Dedifferentiated amniotic fluid mesenchymal stem cell (primary cell): Measurements from ENCODE around the gene SOX9.
"Not testable (repeated sequence)": the region's sequence is repeated elsewhere in the genome, so short reads cannot be mapped to it uniquely, and the experiment has no call there.

Experiments used
- DNase-seq: peaks from one replicate; pipeline ENCODE4 v3.0.0-alpha.2; 2016; ENCODE audit errors: extremely low spot score

SOX9 gene

DNA sequence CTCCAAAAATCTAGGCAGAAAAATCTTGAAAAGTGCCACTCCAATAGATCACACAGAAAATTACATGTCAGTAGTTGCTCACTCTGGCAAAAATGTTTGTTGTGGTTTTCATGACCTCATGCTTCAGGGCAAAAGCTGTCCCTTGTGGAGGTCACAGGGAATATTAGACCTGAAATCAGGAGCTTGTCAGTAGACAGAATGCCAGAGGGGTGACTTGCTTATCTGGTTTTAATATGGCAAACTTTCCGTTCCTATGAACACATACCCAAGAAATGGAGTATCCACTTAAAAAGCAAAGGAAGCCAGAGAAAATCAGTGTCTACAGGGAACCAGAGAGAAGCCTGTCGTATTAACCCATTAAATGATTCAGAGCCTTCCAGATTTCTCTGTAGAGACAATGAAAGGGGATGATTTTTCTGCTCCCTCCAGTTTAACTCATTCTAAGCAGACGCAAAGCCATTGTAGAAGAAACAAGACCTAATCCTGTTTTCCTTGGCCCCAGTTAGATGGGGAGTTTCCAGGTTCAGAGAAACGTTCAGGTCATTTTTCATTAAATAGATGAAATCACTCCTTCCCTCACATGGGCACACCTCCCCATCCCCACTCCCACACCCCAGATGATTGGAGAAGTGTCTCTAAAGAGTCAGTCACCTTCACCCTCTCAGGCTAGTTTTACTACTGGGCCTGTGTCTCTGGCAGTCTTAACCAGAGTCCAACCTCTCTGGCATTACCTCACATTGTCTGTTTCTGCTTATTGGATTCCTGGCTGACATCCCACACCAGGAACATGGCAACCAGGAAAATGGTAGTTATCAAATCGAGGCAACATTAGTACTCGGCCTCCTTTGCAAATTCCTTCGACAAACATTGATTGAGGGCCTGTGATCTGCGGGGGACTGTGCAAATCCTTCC is 6.0 kb downstream of the SOX9 start:
- peak; percentile 17 for DNase-seq

DNA sequence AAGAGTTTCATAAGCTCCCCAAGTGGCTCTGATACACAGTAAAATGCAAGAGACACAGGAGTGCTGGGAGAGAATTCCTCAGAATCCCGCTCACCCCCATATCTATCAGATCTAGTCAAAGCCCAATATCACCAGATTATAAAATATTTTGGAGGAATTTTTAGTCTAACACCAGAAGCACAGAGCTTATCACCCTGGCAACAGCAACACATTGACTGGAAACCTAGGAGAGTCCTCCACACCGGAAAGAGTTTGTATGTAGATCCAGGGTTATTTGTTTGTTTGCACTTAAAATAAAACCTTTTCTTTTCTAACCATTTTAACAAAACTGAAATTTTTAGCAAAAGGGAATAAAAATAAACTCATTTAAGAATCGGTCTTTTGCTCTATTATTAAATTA is 7.2 kb downstream of the SOX9 start:
- DNase-seq = no peak

DNA sequence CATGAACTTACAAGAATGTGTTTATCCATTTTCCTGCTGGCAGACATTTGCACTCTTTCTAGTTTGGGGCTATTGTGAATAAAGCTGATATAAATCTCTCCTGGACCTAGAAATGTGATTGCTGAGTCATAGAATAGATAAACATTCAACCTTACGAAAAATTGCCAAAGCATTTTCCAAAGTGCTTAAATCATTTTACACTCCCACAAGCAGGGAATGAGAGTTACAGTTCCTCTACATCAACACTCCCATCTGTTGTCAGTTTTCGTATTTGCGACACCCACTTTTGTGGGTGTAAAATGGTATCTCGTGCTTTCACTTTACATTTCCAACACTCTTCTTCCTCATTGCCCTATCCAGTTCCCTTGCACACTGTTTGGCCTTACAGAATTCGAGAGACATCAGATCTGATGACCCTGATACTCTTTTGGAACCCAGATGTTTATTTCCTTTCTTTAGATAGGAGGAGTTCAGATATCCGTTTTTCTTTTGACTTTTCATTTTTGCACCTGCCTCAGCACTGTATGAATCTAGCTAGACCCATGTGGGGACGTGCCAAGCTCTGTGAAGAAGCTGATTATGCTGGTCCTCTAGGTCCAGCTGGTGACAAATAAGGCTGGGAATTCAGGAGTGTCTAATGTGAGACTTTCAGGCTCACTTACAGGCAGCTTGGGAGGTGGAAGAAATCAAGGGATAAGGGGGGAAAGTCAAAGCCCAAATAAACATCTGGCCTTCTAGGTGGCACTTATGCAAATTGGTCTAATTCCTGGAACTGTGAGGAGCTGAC is 14.0 kb downstream of the SOX9 start:
- DNase-seq = no peak

DNA sequence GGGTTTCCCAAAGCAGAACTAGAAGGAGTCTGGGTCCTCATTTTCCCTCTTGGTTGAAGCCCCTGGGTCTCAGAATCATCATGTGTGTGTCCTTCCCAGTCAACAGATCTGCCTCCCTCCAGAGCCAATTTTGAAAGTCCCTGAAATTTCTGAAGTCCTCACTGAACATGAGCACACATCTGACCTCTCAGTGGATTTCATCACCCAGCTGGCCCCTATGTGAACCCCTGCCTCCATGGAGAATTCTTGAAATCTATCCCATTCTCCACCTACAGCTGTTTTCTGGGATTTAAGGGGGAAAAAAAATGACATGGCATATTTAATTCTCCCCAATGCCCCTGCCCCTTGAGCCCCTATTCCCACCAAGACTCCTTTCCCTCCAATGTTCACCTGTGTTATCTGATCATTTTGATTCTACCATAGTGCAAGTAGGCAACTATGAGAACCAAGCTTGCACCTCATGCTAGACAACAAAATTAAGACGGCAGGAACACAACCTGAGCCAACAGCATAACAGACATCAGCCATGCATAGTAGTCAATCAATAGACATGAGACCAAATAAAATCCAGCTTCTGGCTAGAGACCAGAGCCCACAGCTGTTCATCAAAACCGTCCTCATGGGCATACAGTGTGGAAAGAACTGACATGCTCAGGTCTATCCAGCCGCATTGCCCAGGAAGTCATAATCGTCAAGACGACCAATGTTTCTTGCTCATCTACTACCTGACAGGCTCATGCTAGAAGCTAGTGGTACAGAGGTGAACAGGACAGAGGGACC is 14.9 kb downstream of the SOX9 start:
- no peak for DNase-seq

DNA sequence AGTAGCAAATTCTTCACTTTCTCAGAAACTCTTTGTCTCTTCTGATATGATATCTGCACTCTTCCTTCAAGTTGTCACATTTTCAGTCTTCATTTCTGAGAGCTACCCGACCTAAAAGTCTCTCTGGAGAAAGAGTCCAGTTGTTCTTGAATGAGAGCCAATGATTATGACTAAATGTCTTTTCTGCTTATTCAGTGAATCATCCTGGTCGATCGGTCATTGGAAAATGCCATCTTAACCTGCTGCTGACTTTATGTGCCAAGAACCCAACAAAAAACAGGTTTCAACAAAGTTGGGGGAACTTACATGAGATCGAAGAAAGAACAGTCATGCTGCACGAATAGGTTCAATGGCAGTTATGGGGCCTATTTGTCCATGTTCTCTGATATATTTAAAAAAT is 15.9 kb downstream of the SOX9 start:
- DNase-seq = no peak

DNA sequence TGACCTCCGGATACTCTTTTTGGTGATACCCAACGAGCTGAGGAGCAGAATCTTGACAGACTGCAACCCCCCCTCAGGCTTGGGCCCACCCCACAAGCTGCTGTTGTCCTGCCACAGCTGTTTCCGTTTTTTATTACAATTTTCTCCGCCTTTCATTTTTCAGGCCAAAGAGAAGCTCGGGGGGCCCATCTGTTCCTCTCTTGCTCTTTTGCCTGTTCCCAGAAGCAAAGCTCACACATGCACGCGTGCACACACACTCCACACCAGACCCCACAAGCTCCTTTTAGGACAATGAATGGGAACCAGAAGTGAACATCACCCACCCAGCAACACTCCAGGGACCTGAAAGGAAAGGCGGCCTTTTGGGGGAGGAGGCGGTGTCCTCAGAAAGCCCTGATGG is 16.3 kb downstream of the SOX9 start:
- no peak for DNase-seq

DNA sequence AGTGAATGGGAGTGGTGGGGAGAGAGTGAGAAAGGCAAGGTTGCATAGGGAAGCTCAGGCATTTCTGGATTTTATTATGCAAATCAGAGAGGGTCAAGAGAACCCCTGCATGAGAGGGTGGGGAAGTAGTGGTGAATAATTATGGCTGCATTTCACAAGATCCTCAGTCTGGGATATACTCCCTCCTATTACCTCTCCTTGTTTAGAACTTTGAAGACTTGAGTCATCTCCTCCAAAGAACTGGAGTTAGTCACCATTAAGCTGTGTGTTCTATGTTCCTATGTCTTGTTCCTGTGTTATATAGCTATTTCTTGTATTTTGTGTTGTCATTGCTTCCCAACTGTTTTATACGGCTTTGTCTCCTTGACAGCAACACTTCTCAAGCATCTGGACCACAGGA is 18.4 kb downstream of the SOX9 start:
- DNase-seq = no peak

DNA sequence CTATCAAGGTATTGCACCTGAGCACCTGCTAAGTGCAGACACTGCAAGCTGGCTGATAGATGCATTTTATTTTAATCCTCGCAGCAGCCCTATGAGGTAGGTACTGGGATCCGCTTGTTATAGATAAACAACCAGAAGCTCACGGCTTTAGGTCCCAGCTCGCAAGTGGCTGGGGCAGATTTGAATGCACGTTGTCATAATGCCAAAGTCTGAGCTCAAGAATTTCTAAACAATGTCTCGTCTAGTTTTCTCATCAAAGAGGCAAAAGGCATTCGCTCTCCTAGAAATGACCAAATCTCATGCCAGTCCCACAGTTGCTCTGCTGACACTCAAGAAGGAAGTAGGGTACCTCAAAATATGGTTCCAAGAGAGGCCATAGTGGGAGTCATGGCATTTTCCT is 20.5 kb downstream of the SOX9 start:
- no peak for DNase-seq

DNA sequence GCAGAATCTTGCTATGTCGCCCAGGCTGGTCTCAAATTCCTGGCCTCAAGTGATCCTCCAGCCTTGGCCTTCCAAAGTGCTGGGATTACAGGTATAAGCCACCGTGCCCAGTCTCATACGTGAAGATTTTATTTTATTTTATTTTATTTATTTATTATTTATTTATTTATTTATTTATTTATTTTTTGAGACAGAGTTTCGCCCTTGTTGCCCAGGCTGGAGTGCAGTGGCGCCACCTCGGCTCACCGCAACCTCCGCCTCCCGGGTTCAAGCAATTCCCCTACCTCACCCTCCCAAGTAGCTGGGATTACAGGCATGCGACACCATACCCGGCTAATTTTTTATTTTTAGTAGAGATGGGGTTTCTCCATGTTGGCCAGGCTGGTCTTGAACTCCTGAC is 21.3 kb downstream of the SOX9 start:
- DNase-seq = not testable (repeated sequence)

DNA sequence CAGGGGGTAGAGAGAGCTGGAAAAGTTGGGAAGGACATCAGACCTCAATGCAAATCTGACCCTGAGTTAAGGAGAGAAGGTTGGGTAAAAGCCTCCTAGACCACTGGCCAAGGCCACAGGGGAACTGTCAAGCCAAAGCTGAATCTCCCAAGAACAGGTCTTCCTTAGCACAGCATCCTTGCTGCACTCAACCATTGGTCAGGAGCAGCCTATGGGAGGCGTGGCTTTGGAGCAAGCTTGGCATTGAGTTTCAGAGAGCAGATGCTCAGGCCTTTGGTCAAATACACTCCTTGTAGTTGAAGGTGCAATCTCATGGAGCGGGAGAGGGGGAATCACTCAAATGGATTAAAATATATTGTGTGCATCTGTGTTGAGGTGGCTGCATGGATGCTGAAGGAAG is 21.8 kb downstream of the SOX9 start:
- no peak for DNase-seq

DNA sequence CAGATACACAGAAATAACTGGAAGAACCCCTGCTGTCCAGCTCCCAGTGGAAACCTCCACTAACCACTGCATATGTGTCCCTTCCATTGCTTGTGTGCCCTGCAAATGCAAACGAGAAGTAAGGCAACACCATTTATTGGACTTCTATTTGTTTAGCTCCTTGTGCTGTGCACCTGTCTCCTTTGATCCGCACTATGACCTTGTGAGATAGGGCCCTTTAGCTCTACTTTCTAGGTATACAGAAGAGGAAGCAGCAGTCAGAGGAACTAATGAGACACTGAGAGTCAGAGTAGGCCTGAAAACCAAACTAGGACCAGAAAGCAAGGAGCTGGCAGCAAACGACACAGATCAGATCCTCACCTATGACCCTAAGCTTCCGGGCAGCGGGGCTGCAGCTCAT is 22.4 kb downstream of the SOX9 start:
- no peak for DNase-seq

DNA sequence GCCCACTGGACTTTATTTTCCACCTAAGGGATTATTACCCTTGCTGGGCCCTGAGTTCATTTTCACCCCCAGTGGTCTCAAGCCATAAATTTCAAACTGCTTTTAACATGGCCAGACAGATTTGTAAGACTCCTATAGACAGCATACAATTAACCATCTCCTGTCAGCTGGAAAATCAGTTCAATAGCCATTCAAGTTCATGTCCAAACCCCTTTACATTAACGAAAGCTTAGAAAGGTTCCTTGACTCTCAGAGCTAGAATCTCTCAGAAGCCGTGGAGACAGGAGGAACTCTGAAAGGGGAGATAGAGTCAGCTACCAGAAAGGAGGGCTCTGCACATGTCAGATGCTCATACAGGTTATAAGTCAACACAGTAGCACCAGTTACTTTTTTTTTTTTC is 23.3 kb downstream of the SOX9 start:
- no peak for DNase-seq

DNA sequence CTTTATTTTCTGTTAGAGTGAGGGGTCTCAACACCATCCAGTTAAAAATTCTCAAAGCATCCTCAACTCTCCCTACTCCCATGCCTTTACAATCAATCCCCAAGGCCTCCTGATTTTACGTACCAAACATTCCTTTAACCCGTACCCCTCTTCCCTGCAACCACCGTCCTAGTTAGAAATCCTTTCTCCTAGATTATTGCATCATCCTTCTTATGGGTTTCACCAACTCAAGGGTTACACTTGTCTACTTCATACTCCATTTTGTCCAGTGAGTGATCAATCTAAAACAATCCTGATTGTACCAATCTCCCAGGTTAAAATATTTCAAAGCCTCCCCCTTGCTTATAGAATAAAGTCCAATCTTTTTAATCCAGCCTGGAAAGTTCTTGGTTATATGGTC is 24.7 kb downstream of the SOX9 start:
- DNase-seq = no peak

DNA sequence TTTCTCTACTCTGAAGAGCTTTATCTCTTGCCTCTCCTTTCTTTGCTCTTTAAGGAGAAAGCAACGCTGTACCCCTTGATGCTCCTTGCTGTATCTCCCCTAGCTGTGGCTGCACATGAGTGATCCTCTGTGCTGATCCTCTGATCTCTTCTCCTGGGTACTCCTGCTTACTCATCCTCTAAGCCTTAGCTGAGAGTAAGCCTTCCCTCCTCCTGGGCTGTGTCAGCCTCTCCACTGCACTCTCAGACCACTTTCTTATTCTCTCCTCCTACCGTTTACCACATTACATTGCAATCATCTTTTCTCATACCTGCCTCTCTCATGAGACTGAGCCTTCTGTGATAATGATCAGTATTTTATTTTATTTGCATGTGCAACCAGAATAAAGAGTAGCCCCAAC is 25.1 kb downstream of the SOX9 start:
- no peak for DNase-seq

DNA sequence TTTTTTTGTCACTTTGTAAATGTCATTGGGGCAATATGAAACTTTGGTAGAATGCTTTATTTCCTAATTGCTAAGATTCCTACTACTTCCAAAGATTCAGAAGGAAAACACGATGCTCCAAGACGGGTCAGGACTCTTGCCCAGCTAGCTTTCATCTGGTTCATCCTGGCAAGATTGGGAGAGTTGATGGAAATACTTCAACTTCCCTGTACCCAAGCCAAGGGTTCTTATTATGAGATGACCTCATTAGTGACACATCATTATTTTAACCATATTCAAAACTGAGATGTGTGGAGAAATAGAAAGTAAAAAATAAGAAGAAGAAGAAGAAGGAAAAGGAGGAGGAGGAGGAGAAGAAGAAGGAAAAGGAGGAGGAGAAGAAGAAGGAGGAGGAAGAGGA is 25.6 kb downstream of the SOX9 start:
- DNase-seq = no peak

DNA sequence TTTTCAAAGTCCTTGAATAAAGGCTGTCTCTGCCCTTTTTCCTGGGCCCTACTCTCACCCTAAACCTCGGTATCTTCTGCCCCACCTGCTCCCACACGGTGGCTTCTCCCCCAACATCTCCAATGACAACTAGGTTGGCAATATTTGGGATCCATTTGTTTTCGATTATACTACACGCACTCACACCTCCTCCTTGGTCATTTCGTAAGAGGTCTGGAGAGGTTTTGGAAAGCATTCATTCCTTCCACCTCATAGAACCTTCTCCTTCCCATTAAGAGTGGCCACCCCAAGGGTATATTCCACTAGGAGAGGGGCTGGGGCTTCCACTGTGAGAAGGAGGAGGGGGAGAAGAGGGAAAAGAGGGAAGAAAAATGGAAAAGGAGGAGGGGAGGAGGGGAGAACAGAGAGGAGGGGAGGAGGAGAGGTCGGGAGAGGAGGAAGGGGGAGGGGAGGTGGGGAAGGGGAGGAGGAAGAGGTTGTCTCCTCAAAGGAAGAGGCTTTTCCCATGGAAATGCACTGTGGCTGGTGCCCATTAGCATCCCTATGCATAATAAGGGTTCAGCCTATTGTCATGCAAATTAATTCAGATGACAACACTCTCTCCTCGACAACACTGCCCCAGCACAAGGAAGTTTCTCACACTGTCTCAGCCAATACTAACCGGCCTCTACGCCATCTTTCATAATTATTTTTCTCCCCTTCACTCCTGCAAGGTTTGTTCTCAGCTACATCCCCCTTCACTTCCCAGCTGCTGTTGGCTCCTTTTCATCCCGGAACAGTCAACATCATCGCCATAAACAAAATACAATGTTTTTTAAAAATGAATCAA is 30.0 kb downstream of the SOX9 start:
- DNase-seq = no peak

DNA sequence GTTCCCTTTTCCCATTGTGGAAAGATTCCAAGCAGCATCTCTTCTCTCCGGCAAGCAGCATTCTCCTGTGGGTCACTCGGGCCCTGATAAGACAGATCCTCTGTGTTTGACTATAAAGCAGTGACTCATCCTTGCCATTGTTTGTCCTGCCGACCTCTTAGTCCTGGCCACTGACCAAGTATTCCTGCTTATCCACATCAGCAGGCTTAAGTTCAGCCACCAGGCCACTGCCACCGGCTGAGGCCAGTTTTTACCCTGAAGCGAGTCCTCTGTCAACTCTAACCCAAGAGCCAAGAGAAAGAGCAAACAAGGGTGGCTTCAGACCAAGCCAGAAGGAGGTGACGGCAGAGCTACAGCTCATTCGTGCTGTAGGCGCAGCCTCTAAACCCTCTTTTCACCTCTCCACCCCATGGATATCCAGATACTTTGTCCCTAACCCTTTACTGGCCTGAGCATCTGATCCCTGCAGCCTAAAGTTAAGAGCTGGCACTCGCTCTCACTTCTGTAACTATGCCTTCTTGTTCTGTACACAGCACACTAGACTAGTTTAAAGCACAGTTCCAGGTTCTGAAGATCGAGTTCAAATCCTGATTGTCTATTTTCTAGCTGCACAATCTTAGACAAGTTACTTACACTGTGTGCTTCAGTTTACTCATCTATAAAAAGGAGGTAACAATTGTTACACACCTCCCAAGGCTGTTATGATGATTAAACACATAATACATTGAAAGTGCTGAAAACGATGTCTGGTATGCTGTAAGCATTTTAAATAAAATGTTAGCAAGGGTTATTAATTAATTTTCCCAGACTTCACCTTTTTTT is 31.0 kb downstream of the SOX9 start:
- no peak for DNase-seq

DNA sequence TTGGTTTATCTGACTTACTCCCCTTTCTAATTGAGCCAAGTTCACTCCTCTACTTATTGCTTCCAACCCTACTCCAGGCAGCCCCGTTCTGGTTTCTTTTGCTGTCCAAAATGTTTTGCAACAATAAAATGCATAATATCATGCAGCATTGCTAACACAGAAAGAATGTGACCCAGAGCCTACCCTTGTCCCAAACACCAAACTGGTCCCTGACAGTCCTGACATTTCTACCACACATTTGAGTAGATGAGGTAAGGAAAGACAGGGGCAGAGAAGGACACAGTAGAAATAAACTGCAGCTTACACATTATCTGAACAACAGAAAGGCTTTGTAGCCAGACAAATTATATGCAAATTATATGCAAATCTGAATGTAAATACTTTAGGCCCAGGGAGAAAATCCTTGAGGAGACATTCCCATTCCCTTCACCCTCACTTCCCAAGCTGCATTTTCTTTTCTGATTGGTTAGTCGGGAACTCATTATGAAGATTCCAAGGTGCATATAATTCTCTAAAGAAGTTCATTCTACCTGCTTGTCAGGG is 31.6 kb downstream of the SOX9 start:
- no peak for DNase-seq

DNA sequence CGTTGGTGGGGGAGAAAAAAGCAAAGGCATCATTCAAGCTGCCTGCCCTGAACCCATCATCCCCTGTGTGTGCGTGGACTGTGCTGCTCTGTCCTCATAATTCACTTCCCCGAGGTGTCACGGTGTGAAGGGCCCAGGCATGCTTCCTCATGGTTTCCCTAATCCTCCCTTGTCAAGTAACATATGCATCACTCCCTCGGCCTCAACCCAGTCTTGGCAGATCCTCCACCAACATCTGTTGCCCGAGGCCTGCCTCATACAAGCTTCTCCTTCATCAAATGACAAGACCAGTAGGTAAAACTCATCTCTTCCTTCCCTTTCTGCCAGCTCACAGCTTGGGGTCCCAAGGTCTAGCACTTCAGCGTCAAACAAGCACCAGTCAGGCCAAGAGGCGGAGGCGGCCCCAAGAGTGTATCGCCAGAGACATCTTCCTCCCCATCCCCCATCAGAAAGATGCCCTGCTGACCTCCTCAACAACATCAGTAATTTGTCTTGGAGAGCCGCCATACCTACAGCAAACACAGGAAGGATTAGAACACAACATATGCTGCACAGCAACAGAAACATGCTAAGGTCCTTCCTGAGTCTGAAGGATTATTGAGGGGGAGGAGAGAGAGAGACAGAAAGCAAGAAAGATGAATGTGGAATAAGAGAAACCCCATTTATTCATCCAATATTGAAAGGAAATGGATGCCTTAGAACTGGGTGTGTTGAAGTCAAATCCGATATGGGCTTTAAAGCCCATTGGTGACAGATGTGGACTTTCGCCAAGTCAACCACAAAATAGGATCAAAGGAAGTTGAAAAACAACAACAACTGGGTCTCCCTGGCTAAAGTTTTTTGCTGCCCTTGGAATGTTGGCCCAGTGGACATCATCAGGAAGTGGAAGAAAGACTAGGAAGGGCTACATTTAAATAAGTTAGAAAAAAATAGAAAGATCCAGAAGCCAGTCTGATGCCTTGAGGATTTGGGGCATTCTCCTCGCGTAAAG is 38.4 kb downstream of the SOX9 start:
- DNase-seq = no peak
